Activated T-cell treated with anti-CD3 and anti-CD28 coated beads for 48 hours (primary cell): ENCODE data around the gene SSC5D.
A peak's percentile ranks its signal among the peaks of the same experiment; 100 is the strongest.

Source experiments
- DNase-seq: peaks from one replicate; pipeline ENCODE4 v3.0.0-alpha.2; 2020; ENCODE audit warnings: low read depth

The SSC5D gene

DNA sequence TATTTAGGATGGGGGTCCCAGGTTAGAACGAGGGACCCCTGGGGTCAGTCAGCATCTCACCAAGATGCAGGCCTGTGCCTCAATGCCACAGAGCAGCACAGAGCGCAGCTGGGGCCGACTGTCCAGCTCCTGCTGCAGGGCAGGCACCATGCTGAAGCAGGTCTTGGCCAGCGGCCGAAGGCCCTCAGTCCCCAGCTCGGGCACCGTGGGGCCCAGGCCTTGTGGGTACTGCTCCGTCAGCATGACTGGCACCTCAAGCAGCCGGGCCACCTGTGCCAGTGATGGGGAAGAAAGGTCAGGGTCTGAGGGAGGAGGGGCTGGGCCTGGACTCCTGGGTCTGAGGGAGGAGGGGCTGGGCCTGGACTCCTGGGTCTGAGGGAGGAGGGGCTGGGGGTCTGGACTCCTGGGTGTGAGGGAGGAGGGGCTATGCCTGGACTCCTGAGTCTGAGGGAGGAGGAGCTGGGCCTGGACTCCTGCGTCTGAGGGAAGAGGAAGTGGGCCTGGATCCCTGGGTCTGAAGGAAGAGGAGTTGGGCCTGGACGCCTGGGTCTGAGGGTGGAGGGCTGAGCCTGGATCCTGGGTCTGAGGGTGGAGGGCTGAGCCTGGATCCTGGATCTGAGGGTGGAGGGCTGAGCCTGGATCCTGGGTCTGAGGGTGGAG is 32.5 kb upstream of the SSC5D start:
- DNase-seq: no peak

GRCh38 chr19:55456347-55456746 is 31.9 kb upstream of the SSC5D start:
- DNase-seq: no peak

DNA sequence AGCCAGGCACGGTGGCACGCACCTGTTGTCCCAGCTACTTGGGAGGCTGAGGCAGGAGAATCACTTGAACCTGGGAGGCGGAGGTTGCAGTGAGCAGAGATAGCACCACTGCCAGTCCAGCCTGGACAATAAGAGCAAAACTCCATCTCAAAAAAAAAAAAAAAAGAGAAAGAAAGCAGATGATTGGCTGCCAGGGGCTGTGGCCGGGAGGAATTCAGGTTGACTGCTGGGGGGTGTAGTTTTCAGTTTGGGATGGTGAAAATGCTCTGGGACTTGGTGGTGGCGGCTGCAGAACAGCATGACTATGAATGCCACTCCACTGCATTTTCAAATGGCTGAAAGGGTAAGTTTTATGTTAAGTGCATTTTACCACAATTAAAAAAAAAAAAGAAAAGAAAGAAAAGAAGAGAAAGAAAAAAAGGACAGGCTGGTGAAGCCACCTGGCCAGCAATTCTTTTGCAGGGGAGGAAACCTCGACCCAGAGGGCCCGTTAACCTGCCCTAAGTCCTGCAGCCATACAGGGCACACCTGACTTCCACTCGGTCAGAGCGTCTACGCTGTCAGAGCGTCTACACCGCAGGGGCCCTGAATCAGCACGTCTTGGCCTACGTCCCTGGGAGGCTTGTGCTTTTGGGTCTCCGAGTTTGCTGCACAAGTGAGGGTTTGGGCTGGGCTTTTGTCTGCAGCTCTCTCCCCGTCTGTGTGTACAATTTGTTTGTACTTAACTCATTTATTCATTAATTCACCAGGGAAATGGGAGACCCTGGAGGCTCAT is 30.4 kb upstream of the SSC5D start:
- no peak for DNase-seq

GRCh38 chr19:55459551-55459949 is 28.7 kb upstream of the SSC5D start:
- no peak for DNase-seq

DNA sequence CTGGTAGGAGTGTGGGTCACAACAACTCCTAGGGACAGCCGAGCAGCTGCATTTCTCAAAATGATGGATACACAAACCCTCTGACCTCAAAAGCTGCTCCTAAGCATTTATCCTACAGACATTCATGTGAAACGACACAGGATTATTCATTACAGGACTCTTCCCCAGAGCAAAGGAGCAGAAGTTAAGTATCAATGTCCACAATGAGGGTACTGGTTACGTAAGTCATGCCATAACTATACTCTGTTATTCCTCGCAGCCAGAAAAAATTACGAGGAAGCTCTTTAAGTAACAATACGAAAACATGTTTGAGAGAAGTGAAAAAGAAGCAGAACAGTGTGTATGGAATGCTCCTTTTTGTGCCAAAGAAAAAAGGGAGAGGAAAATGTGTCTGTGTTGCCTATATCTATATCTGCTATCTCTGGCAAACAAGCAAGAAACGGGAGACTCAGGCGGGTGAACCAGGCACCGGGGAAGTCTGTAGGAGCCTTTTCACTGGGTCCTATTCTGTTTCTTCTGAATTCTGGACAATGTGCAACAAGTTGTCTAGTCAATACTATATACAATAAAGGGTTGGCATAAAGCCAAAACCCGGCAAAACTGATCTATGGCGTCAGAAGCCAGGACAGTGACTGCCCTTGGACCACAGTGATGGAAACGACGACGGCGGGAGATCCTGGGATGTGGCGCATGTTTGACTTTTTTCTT is 28.1 kb upstream of the SSC5D start:
- no peak for DNase-seq

GRCh38 chr19:55460670-55461258 is 27.5 kb upstream of the SSC5D start:
- DNase-seq: no peak

- peak; percentile 100 for DNase-seq
These were observed 26.8 kb upstream of the SSC5D start, which contains the start of gene ISOC2 for GRCh38 chr19:55461259-55461973. TSS of gene ISOC2 (minus strand) at chr19:55461642. CDS start at chr19:55456486, 5,156 bp downstream.

- no peak for DNase-seq
These were observed 26.1 kb upstream of the SSC5D start for GRCh38 chr19:55461974-55462626.

DNA sequence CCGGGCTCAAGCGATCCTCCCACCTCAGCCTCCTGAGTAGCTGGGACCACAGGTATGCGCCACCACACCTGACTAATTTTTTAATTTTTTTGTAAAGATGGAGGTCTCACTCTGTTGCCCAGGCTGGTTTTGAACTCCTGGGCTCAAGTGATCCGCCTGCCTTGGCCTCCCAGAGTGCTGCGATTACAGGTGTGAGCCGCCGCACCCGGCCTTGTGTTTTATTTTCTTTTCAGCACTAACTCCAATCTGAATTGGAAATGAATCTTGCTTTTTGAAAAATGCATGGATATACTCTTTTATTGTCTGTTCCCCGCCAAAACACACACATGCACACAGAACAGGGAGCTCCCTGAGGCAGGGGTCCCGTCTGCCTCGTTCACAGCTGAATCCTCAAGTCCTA is 25.5 kb upstream of the SSC5D start:
- DNase-seq: no peak

GRCh38 chr19:55463583-55464031 is 24.6 kb upstream of the SSC5D start:
- DNase-seq: no peak

- DNase-seq: no peak
These were observed 24.1 kb upstream of the SSC5D start for GRCh38 chr19:55464039-55464661.

GRCh38 chr19:55464662-55465054 is 23.6 kb upstream of the SSC5D start, which contains the start of gene C19orf85:
TSS of gene C19orf85 (minus strand) at chr19:55464751. CDS start at chr19:55464554, 197 bp downstream.
- no peak for DNase-seq

DNA sequence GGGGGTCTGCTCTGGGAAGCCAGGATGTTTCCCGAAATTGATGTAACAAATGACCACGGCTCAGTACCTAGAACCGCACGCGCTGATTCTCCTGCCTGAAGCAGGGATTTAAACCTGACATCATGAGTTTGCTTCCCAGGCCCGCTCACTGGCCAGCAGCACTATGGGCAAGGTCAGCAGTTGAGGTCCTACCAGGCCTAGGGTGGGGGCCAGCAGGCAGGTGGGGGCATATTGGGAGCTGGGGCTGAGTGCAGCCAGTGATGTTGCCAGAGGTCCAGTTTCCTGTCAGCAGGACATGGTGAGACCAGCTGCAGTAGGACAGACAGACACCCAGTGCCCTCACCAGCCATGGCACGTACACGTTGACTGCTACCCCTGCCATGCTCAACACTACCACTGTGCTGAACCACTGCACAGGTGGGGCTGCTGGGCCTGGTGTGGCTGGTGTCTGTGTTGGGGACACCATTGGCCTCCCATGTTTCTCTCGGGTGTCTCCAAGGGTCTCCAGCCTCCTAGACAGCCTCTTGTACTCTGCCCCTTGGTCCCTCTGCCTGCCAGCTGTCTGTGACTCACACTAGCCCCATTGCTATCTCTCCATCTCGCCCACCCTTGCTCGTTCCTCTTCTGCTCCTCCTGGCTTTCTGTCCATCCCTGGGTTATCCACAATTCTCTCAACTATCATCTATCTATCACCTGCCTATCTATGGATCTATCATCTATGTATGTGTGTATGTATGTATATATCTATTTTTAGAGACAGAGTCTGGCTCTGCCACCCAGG is 22.6 kb upstream of the SSC5D start:
- no peak for DNase-seq

- no peak for DNase-seq
These were observed 22.0 kb upstream of the SSC5D start for GRCh38 chr19:55466241-55466614.

DNA sequence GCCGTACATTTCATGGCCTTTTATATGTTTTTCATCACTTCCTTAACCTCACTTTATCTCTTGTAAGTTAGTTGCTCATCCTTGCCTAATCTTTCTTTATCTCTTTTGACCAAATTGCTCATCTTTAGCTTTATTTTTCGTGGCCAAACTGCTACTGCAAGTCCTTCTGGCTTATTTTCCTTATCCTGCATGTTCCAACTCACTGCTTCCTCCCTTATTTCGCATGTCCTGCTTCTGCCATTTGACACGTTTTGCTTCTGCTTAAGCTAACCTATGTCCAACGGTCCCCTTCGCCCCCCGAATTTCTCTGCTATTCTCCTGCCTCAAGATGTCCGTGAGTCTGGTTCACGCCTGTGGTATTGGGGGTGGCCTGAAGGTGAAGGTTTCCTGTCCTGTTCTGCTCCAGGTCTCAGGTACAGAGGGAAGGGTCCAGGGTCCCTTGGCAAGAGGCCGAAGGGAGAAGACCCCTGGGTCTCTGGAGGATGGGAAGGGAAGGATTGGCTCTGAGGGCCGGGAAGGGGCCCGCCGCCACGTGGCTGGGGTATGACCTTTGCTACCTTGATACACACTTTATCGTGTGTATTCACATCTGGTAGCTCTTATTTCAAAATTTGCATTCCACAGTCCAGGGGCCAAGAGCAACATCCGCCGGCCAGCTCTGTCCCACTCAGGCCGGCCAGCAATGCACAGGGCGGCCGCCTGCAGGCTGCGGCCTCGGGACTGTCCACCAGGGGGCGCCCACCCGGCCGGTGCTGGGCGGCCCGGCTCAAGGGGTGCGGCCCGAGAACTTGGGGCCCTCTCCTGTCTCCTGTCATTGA is 20.8 kb upstream of the SSC5D start:
- DNase-seq: peak; percentile 70

- no peak for DNase-seq
These were observed 20.2 kb upstream of the SSC5D start for GRCh38 chr19:55468054-55468393.

- DNase-seq: no peak
These were observed 17.0 kb upstream of the SSC5D start for GRCh38 chr19:55471266-55471665.

DNA sequence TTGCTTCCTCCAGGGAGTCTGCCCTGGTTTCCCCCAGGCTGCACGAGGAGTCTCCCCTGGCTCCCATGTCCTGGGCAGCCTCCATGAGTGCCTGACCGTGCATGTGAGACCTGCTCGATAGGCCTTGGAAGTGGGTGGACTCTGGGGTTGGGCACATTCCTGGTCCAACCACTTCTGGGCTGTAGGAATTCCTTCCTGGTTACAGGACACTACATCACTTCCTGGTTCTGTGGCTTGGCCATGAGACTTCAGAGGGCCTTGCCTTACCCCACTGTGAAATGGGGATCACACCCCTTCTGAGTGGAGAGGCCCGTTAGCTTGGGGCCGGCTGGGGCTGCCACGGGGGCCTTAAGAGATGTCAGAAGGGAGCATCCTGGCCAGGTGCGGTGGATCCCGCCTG is 15.8 kb upstream of the SSC5D start:
- no peak for DNase-seq
